ENCODE results near the gene MSH4.
"Not testable (repeated sequence)": the region's sequence is repeated elsewhere in the genome, so short reads cannot be mapped to it uniquely, and the experiment has no call there.

The MSH4 gene

DNA sequence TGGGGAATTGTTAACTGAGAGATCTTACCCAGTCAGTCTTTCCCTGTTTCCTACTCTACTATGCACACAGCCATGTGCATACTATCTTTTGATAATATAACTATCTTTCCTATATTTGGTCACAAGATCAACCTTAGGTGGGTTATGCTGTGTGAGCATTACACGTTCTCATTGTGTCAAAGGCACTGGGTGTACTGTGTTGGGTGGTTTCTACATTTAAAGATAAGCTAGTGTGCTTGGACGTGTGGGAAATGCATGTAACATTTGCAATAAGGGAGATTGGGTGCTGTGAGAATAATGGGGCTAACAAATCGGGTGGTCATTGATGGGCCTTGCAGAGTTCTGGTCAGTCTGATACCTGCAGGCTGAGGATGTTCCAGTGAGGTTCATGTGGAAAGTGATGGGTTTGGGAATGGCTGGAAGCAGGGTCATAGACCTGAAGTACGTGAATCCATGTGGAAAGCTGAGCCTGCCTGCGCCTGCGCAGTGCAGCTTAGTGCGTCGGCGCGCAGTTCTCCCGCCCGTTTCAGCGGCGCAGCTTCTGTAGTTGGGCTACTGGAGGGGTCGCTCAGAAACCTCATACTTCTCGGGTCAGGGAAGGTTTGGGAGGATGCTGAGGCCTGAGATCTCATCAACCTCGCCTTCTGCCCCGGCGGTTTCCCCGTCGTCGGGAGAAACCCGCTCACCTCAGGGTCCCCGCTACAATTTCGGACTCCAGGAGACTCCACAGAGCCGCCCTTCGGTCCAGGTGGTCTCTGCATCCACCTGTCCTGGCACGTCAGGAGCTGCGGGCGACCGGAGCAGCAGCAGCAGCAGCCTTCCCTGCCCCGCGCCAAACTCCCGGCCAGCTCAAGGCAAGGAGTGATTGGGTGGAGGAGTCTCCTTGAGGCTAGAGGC, at the start of gene MSH4:
Gene MSH4 (plus strand): TSS at position 507 of the 897 bp plus-strand sequence. CDS start 104 bp downstream, at position 611.
- DNase-seq = peak in 7 of 42 donors; percentile 7 to 63 (median 20)
- intact Hi-C loops (cut with DNase I) = no loop called here

DNA sequence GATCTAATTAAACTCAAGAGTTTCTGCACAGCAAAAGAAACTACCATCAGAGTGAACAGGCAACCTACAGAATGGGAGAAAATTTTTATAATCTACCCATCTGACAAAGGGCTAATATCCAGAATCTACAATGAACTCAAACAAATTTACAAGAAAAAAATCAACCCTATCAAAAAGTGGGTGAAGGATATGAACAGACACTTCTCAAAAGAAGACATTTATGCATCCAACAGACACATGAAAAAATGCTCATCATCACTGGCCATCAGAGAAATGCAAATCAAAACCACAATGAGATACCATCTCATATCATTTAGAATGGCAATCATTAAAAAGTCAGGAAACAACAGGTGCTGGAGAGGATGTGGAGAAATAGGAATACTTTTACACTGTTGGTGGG, 39.5 kb upstream of the MSH4 start:
- DNase-seq; intact Hi-C loops (cut with DNase I): not testable (repeated sequence)

DNA sequence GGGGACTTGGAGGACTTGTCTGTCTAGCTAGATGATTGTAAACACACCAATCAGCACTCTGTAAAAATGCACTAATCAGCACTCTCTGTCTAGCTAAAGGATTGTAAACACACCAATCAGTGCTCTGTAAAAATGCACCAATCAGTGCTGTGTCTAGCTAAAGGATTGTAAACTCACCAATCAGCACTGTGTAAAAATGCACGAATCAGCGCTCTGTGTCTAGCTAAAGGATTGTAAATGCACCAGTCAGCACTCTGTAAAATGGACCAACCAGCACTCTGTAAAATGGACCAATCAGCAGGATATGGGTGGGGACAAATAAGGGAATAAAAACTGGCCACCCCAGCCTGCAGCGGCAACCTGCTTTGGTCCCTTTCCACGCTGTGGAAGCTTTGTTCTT, 38.1 kb upstream of the MSH4 start:
- intact Hi-C loops (cut with DNase I) = not testable (repeated sequence)

DNA sequence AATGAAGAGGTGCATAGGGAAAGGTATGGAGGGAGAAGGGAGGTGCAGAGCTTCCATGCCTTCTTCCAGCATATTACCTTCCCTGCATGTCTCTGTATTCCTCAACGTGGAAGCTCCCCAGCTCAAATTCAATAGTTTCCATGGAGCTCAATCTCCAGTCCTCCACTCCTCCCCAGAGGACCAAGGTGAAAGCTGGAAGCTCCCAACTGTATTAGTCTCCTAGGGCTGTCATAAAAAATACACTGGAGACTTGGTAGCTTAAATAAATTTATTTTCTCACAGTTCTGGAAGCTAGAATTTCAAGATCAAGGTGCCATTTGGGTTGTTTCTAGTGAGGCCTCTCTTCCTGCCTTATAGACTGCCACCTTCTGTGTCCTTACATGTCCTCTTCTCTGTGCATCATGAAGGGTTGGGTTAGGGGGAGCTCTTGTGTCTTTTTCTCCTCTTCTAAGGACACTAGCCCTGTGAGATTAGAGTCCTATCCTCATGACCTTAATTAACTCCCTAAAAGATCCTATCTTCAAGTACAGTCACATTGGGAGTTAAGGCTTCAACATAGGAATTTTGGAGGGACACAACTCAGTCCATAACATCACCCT, 32.5 kb upstream of the MSH4 start:
- DNase-seq = no peak
- intact Hi-C loops (cut with DNase I) = no loop called here

More for the DNA sequence above, 38.1 kb upstream of the MSH4 start:
- DNase-seq = not testable (repeated sequence)

DNA sequence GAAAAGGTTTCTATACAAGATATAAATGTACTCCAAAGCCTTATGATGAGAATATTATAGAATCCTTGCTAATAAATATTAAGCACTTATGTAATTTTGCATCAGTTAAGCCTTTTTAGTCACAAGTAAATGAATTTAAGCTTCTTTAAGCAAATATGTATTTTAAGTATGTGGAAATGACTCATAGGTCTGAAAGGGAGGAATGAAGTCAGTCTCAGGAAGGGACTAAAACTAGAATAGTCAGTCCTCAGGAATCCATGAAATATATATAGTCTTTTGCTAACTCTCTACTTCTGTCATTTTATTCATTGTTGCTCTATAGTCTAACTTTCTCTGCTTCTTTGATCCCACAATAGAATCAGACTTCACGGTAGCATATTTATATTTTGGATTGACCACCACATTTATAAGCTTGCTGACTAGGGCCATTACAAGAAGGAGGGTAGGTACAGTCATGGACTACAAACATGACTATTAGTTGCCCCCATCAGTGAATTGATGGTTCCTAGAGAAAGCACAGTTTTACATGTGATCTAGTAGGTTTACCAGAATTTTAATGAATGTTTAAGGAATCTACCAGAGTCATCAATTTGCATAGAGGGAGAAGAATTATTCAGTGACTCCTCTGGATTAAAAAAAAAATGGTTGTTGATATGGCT, 30.9 kb upstream of the MSH4 start:
- no peak for DNase-seq

DNA sequence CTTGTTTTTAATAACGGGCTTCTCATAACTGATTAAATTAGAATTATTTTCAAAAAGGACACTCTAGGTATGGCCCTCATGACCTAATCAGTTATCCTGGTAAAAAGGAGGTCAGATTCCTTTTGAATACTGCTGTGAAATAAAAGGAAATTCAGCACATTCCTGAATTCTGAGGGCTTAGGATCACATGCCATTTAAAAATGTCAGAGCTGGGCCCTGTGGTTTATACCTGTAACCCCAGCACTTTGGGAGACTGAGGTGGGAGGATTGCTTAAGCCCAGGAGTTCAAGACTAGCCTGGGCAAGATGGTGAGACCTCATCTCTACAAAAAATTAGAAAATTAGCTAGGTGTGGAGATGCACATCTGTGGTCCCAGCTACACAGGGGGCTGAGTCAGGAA, 28.7 kb upstream of the MSH4 start:
- DNase-seq = no peak
- intact Hi-C loops (cut with DNase I) = no loop called here

More for the DNA sequence above, 30.9 kb upstream of the MSH4 start:
- intact Hi-C loops (cut with DNase I) = no loop called here

DNA sequence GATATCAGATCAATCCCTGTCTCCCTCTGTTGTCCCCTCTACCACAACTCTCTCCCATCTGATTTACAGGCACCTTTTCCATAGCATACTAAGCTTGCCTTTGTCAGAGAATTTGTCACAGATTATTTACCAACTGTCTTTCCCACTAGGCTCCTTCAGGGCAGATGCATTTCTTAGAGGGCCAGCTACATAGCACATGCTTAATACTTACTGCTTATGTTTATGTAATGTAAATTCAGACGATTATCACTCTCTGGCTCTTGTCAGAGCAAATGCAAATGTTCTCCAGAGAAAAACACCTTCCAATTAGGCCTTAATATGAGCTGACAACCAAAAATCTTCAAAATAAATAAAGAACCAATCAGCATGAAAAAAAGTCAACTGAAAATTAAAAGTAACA, 25.9 kb upstream of the MSH4 start:
- intact Hi-C loops (cut with DNase I) = no loop called here
- DNase-seq = no peak

DNA sequence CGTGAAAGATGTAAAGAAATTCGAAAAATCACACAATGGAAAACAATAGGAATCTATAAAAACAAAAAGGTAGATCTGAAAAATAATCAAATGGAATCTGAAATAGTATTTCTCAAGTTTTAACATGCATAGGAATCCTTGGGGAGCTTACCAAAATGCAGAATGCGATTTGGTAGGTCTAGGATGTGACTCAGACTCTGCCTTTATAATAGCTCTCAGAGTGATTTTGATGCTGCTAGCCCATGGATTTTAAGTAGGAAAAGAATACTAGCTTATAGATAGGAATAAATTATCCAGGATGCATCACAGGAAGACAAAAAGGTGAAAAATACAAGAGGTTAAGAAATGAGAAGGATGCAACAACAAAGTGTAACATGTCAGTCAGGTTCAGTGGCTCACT, 24.7 kb upstream of the MSH4 start:
- no peak for DNase-seq
- intact Hi-C loops (cut with DNase I) = no loop called here

DNA sequence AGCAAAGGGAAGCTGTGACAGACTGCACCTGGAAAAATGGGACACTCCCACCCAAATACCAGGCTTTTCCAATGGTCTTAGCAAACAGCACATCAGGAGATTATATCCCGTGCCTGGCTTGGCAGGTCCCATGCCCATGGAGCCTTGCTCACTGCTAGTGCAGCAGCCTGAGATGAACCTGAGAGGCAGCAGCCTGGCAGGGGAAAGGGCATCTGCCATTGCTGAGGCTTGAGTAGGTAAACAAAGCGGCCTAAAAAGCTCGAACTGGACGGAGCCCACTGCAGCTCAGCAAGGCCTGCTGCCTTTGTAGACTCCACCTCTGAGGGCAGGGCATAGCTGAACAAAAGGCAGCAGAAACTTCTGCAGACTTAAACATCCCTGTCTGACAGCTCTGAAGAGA, 18.9 kb upstream of the MSH4 start:
- intact Hi-C loops (cut with DNase I); DNase-seq: not testable (repeated sequence)

DNA sequence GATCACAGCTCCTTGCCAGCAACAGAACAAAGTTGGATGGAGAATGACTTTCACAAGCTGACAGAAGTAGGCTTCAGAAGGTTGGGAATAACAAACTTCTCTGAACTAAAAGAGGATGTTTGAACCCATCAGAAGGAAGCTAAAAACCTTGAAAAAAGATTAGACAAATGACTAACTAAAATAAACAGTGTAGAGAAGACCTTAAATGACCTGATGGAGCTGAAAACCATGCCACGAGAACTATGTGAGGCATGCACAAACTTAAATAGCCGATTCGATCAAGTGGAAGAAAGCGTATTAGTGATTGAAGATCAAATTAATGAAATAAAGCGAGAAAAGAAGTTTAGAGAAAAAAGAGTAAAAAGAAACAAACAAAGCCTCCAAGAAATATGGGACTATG, 18.0 kb upstream of the MSH4 start:
- DNase-seq; intact Hi-C loops (cut with DNase I): not testable (repeated sequence)

DNA sequence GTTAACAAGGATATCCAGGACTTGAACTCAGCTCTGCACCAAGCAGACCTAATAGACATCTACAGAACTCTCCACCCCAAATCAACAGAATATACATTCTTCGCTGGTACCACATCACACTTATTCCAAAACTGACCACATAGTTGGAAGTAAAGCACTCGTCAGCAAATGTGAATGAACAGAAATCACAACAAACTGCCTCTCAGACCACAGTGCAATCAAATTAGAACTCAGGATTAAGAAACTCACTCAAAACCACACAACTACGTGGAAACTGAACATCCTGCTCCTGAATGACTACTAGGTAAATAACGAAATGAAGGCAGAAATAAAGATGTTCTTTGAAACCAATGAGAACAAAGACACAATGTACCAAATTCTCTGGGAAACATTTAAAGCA, 16.5 kb upstream of the MSH4 start:
- intact Hi-C loops (cut with DNase I); DNase-seq: not testable (repeated sequence)

DNA sequence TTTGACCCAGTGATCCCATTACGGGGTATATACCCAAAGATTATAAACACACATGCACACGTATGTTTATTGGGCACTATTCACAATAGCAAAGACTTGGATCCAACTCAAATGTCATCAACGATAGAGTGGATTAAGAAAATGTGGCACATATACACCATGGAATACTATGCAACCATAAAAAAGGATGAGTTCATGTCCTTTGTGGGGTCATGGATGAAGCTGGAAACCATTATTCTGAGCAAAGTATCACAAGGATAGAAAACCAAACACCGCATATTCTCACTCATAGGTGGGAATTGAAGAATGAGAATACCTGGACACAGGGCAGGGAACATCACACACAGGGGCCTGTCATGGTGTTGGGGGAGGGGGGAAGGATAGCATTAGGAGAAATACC, 12.8 kb upstream of the MSH4 start:
- intact Hi-C loops (cut with DNase I); DNase-seq: not testable (repeated sequence)

DNA sequence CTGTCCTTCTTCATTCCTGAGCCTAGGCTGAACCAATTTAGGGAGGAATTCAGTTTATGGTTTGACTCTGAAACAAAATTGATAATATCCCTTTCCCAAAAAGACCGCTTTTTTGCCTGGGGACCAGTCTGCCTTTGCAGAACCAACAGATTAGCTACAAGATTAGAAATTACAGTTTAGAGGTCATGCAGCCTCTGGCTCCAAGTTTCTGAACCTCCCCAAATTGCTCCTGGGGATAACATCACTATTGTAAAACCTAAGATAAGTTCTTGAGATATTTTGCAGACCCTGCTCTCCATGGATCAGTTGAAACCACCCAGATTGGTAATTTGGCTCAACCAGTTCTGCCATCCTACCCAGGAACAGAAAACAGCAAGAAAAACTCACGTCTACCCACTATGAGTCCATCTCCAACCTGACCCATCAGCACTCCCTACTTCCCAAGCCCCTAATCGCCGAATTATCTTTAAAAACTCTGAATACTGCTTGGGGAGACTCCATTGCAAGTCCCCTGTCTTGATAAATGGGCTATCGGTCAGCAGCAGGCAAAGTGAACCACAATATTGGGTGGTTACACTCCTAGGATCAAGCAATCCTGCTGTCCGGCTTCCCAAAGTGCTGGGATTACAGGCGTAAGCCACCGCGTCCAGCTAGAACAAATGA, 11.2 kb upstream of the MSH4 start:
- intact Hi-C loops (cut with DNase I) = no loop called here
- DNase-seq = no peak

DNA sequence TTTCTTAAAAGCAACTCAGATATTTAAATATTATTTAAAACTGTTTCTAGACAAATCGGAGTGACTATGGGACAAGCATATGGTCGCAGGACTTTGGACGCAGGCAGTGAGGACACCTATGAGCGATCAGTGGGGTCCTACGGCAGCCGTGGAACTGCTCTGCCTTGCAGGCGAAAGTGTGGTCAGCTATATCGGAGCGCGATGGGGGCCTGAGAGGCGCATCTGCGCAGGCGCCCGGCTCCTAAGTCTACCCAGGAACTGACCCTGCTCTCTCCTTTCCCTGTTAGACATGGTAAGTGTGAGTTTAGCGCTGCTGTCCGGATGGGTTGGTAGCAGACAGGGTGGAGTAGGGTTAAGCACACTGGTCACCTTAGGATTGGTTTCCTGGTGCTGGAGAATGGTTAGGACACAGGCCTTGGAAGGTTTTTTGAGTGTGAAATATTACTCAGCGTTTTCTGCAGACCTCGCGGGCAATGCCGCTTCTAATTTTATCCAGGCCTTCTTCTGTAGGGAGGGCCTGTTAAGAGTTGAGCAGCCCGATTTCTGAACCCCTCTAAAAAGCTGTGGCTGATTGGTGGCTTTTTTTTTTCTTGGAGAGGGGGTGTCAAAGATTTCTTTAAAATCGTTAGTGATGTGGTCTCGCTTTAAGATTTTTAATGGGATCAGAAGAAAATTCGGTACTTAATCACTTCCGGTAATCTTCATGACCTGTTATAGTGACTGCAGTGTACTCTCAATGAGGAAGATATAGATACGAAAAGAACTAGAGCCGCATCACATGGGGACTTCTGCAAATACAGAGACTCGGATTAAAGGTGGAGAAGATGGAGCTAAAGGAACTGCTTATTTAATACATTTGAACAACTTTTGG, 10.5 kb upstream of the MSH4 start, which contains the start of gene RABGGTB:
Gene RABGGTB (plus strand): TSS at position 274 of the 871 bp plus-strand sequence. CDS start 16 bp downstream, at position 290.
- peak; percentile 91 to 98 (median 95) for DNase-seq
- intact Hi-C loops (cut with DNase I) = loop anchor here (2.0 kb wide), 1 partner anchor 61 kb away; the partner anchor contains the start of gene ACADM

DNA sequence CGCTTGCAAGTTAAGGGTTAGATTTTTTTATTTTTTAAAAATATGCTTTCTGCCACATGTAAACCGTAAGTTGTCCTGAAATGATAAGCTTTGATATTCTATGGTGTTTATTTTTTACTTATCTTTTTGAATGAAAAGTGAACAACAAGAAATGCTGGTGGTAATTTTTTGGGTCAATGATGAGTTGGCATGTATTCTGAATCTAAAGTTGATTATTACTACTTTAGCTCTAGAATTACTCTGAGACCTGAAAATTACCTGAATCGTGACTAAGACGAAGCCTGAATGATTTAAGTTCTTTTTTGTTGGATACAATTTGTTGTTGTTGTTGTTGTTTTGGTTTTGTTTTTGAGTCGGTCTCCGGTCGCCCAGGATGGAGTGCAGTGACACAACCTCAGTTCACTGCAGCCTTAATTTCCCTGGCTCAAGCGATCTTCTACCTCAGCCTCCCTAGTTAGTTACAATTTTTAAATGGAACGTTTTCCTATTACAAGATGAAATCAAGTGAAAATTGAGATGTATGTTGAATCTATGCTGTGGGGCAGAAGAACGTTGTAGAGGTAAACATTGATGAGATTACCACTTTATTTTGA, 9.7 kb upstream of the MSH4 start:
- intact Hi-C loops (cut with DNase I) = loop anchor here (2.0 kb wide), 1 partner anchor 62 kb away; the partner anchor contains the start of gene ACADM
- DNase-seq = no peak

DNA sequence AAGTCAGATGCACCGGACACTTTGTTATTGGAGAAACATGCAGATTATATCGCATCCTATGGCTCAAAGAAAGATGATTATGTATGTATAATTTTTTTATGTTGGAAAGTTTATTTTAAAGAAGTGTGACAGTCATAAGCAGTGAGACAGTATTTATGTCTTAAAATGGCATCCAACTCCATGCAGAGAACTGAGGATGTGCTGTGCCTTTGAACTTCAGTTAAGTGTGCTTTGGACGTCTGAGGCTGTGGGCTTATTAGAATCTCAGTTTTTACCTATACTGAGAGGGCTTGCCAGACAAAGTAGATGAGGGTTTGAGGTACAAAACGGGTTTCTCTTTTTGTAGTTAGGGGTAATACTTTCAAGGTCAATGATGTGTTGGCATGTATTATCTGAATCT, 9.2 kb upstream of the MSH4 start:
- no peak for DNase-seq
- intact Hi-C loops (cut with DNase I) = loop anchor here (2.0 kb wide), 1 partner anchor 63 kb away; the partner anchor contains the start of gene ACADM

DNA sequence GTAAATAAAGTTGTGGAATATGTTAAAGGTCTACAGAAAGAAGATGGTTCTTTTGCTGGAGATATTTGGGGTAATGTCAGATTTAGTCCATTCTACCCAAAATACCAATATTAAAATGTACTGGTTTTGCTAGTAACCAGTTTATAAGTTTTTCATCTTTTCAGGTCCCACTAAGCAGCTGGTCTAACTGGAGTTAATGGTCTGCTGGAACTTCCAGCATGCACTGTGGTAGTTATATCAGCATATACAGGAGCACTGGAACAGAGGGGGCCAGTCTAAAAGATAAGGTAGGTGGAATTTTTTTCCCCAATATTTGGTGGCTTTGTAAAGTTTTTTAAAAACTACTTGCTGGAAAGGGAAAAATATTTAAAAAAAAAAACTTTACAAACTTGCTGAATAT, 6.7 kb upstream of the MSH4 start:
- DNase-seq = no peak
- intact Hi-C loops (cut with DNase I) = no loop called here

DNA sequence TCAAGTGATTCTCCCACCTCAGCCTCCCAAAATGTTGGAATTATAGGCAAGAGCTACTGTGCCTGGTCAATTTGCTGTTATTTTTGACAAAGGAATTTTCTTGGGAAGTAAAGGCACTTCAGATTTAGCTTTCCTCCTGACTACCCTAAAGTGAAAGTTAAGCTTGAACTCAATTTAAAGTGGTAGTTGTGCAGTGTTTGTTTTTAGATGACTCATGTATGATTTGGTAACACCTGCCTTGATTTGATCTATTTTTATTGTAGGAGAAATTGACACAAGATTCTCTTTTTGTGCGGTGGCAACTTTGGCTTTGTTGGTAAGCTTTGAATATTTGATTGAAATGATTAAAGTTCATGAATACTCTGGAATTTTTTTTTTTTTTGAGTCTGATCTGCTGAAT, 5.7 kb upstream of the MSH4 start:
- DNase-seq = no peak
- intact Hi-C loops (cut with DNase I) = no loop called here

All from head of caudate nucleus (tissue), 42 donors.